Hematopoietic multipotent progenitor cell treated with erythropoietin and hydrocortisone succinate and interleukin-3 and kit ligand, for 4 days (in vitro differentiated cells): ENCODE measurements around the gene PGD.
"Not testable (repeated sequence)": the region's sequence is repeated elsewhere in the genome, so short reads cannot be mapped to it uniquely, and the experiment has no call there.

Experiments used
- DNase-seq: peaks from one replicate; pipeline ENCODE4 v3.0.0-alpha.2; 2015

PGD gene

GRCh38 chr1:10438677-10439163 lies 39.9 kb downstream of the PGD start:
- DNase-seq: no peak

DNA sequence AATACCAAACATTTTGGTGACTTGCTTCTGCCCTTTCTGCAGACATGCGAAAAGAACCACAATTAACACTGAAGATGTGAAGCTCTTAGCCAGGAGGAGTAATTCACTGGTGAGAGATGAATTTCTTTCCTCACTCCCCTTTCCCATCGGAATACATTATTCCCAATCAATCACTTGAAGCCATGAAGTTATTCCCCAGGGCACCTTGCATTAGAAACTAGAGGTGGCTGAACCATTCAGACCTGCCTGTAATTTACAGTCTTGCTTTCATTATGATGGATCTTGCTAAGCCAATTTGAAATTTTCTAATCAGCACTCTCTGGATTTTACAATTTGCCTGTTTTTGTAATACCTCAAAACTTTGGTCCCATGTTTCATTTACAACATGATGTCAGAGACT lies 41.4 kb downstream of the PGD start:
- no peak for DNase-seq

GRCh38 chr1:10440794-10441193 lies 41.9 kb downstream of the PGD start:
- DNase-seq: no peak

DNA sequence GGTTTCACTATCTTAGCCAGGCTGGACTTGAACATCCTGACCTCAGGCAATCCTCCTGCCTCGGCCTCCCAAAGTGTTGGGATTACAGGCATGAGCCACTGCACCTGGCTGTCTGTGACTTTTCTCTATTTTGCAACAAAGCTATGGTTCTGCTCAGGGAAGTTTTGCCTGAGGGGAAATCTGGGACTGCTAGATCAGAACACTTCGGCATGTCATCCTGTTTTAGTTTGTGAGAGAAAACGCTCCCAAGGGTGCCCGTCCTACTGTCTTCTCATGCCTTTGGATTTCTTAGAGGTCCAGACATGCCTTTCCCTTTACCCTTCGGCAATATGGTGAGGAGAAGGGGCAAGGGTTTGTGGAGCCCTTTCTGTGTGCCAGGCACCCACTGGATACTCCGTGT lies 45.4 kb downstream of the PGD start:
- no peak for DNase-seq

GRCh38 chr1:10444795-10445397 lies 46.0 kb downstream of the PGD start:
- DNase-seq: no peak

DNA sequence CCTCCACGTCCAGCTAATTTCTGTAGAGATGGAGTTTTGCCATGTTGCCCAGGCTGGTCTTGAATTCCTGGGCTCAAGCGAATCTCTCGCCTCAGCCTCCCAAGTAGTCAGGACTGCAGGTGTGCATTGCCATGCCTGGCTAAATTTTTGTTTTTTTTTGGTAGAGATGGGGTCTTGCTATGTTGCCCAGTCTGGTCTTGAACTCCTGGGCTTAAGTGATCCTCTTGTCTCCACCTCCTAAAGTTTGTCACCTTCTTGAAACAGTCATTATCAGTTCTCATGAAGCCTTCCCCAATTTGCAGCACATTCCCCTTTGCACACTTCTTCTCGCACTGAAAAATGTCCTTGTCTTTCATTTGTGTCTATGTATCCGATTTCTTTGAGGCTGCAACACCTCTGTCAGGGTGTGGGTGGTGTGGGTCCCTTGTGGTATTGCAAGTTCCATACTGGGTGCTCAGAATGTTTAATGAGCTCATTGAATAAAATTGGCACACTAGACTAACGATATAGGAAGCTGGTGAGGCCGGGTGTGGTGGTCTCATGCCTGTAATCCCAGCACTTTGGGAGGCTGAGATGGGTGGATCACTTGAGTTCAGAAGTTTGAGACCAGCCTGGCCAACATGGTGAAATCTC lies 48.0 kb downstream of the PGD start:
- DNase-seq: no peak

DNA sequence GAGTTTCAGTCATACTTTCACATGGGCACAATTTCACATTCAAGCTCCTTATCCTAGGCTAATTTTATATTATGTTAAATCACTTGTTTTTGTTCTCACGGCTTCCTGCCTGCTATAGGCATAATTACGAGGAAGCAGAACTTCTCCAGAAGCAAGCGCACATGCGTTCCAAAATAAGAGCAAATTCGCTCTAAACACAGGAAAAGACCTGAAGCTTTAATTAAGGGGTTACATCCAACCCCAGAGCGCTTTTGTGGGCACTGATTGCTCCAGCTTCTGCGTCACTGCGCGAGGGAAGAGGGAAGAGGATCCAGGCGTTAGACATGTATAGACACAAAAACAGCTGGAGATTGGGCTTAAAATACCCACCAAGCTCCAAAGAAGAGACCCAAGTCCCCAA lies 50.9 kb downstream of the PGD start, which contains the start of gene CORT:
Gene CORT, plus strand, starts transcription at position 281 of the 400 bp plus-strand sequence. CDS start 193 bp downstream, outside the sequence.
- no peak for DNase-seq

- DNase-seq: no peak
Observed at GRCh38 chr1:10450156-10450814, 51.4 kb downstream of the PGD start.

DNA sequence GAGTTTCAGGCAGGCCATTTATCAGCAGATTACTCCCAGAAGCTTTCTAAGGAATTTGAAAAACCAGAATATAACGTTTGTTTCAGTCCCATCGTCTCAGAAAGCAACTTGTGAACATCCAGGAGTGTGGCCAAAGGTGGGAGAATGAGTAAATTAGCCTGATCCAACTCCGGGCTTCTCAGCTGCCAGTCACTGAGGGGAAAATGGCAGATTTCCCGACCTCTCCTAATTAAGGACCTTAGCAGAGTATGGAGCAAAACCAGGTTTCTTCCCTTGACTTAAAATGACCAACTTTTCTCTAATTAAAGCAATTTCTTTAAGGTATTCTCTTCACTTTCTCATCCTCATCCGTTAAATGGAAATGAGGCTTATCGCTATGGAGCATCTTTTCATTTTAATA lies 52.0 kb downstream of the PGD start:
- no peak for DNase-seq

- no peak for DNase-seq
Observed at GRCh38 chr1:10451287-10451686, 52.4 kb downstream of the PGD start.

- peak; percentile 58 for DNase-seq
Observed at GRCh38 chr1:10456048-10456447, 57.2 kb downstream of the PGD start.

- no peak for DNase-seq
Observed at GRCh38 chr1:10456661-10457060, 57.8 kb downstream of the PGD start.

DNA sequence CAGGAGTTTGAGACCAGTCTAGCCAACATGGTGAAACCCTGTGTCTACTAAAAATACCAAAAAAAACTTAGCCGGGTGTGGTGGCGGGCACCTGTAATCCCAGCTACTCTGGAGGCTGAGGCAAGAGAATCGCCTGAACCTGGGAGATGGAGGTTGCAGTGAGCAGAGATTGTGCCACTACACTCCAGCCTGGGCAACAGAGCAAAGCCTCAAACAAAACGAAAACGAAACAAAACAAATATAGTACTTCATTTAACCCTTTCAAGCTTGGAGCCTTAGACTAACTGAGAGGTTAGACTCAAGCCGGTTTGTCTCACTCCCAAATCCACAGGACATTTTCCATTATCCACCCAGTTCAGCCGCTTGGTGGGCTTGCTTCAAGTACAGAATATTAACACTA lies 58.6 kb downstream of the PGD start:
- DNase-seq: not testable (repeated sequence)

DNA sequence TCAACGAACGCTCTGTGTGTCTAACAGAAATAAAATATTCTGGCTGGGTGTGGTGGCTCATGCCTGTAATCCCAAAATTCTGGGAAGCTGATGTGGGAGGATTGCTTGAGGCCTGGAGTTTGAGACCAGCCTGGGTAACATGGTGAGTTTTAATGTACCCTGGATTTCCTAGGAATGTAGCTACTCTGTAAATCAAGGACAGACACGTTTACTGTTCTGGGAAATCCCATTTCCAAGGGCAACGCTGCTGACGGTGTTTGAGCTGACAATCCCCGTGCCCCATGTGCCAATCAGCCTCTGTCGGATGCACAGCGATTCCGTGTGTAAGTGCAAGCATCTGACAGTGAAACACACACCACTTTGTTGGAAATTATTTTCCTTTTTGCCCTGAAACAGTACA lies 59.0 kb downstream of the PGD start:
- no peak for DNase-seq

DNA sequence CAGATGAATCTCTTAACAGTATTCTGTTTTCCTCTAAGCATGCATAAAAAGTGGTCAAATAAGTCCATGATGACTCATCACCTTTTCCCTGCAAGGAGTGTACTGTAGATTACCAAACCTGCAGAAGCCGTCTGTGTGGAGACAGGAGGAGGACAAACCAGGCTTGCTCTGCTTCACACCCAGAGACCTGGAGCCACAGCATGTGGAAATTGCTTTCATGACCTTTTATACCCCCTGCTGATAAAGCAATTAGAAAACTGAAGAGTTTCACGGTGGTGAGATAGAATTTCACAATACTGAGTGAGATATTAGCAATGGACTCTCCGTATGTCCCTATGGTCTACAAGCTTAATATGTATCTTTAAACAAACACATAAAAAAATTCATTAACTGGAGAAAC lies 60.3 kb downstream of the PGD start:
- DNase-seq: peak; percentile 83

GRCh38 chr1:10467078-10467477 lies 68.2 kb downstream of the PGD start:
- no peak for DNase-seq

GRCh38 chr1:10470043-10470442 lies 71.2 kb downstream of the PGD start:
- DNase-seq: no peak
